ENCODE measurements around the gene PLXND1.

PLXND1 gene

DNA sequence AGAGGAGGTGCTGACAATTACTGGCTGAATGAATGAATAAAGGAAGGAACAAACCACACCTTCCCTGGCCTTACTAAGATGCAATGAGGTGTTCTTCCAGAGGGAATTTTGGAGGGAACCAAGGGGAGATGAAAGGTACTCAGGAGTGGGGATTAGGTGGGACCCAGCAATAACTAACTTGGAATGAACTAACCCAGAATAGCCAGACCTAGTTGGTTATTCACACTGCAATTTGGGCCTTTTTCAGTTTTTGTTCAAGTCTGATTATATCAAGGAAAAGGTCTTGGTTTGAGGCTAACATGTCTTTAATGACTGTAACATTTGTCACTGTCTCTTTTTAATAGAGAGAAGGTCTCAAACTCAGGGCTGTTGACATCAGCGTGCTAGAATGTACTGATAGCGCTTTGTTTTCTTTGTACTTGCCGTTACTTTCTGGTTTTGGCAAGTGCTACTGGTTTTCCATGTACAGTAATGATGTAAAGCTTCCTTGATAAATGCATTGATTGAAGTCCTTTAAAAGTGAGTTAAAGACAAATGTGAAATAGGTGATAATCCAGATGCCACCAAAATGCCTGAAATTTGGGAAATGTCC, 3.2 kb upstream of the PLXND1 start:
- no peak for DNase-seq (ENCODE audit: low read depth)
- TF ChIP-seq, protein P1, sequence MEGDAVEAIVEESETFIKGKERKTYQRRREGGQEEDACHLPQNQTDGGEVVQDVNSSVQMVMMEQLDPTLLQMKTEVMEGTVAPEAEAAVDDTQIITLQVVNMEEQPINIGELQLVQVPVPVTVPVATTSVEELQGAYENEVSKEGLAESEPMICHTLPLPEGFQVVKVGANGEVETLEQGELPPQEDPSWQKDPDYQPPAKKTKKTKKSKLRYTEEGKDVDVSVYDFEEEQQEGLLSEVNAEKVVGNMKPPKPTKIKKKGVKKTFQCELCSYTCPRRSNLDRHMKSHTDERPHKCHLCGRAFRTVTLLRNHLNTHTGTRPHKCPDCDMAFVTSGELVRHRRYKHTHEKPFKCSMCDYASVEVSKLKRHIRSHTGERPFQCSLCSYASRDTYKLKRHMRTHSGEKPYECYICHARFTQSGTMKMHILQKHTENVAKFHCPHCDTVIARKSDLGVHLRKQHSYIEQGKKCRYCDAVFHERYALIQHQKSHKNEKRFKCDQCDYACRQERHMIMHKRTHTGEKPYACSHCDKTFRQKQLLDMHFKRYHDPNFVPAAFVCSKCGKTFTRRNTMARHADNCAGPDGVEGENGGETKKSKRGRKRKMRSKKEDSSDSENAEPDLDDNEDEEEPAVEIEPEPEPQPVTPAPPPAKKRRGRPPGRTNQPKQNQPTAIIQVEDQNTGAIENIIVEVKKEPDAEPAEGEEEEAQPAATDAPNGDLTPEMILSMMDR (IDR thresholded peaks at IDR 0.05; ENCODE audit: control insufficient read depth, insufficient read depth, low read depth, low read length, missing control alignments), result no peak
- H3K4me3 ChIP-seq (ENCODE audit: control insufficient read depth, low read depth, low read length), result no peak overlapping the region

DNA sequence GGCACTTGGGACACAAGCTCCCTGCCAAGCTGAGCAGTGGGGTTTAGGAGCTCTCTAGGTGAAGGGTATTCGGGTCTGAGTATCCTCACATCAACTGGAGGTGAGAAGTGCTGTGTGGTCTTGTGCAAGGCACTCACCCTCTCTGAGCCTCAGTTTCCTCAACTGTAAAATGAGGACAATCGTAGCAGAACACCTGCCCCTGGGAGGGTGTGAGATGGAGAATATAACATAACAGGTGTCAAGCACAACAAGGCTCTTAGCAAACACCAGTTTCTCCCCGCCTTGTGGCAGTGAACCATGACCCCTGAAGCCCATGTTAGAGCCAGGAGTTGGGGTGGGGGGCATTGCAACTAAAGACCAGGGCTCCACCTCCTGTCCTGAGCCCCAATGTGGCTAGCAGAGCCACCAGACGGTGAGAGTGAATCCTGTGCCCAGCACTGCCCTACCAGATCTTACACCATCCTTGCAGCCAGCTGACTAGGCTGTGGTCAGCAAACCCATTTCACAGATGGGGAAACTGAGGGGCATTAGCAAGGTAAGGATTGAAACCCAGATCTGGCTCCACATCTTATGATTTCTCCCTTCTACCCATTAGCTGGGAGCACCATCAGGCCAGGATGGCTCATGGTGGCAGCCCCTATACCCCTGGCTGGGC, 2.6 kb upstream of the PLXND1 start:
- DNase-seq (ENCODE audit: low read depth), result no peak
- H3K4me3 ChIP-seq (ENCODE audit: control insufficient read depth, low read depth, low read length), result no peak overlapping the region
- TF ChIP-seq, protein P1 (IDR thresholded peaks at IDR 0.05; ENCODE audit: control insufficient read depth, insufficient read depth, low read depth, low read length, missing control alignments), result no peak

DNA sequence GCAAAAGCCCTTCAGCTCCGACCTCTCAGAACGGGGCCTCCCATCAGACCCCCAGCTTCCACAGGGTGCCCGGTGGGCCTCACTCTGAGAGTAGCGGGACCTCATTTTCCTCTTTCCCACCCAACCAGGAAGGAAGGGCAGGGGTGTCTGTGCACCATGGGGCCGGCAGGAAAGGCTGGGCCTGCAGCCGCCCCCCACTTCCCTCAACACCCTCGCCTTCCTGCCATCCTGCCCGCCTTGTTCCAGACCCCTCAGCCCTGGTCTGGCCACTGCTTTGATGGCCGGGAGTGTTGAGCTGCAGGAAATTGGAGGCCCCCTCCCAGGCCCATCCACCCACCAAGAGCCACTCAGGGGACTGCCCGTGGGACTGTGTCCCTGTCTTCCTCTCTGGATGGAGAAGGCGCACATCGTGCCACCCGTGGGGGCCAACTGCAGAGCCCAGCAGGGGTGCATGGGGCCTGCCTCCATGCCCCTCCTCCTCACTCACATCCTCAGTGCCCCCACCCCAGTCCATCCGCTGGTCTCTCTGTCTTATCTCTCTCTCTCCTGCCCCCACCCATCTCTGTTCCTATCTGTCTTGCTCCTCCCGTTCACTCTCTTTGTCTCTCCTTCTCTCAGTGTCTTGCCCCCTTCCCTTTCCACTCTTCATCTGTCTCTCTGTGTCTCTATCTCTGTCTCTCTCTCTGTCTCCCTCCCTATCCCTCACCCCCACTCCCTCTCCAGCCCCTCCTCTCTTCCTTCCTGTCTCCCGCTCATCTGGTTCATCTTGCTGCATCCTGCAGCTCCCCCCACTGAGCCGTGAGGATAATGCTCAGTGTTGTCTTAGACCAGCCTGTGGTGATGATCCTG, 1.8 kb upstream of the PLXND1 start:
- DNase-seq (ENCODE audit: low read depth), result no peak
- no peak overlapping the region for H3K4me3 ChIP-seq (ENCODE audit: control insufficient read depth, low read depth, low read length)
- TF ChIP-seq, protein P1 (IDR thresholded peaks at IDR 0.05; ENCODE audit: control insufficient read depth, insufficient read depth, low read depth, low read length, missing control alignments), result peak; percentile 49

DNA sequence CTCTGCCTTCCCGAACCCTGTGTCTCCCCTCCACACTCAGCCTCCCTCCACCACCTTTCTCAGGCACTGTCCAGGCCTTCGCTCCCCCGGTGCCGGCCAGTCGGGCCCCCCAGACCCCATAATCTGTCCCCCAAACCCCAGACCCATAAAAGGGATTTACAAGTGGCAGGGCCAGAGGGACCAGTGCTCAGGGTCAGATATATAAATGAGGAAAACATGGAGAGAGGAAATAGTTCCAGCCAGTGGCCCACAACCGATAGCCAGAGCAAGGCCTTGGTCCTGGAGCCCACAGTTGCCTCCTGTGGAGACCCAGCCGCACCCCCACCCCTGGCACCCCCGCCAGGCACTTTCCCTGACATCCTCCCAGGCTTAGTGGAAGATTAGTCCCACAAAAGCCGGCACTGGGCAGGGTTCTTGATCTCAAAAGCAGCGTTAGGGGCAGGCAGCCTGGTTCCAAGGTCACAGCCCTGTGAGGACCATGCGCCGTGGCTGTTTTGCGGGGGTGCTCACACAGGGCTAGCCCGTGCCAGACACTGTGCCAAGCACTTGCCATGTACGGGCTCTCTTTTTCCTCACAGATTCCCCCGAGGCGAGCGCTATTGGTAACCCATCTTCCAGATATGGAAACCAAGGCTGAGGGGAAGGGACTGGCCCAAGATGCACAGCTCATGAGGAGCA, 1.1 kb upstream of the PLXND1 start:
- TF ChIP-seq, protein P1 (IDR thresholded peaks at IDR 0.05; ENCODE audit: control insufficient read depth, insufficient read depth, low read depth, low read length, missing control alignments), result no peak
- no peak for DNase-seq (ENCODE audit: low read depth)
- peak overlapping the region; percentile 44 for H3K4me3 ChIP-seq (ENCODE audit: control insufficient read depth, low read depth, low read length)

DNA sequence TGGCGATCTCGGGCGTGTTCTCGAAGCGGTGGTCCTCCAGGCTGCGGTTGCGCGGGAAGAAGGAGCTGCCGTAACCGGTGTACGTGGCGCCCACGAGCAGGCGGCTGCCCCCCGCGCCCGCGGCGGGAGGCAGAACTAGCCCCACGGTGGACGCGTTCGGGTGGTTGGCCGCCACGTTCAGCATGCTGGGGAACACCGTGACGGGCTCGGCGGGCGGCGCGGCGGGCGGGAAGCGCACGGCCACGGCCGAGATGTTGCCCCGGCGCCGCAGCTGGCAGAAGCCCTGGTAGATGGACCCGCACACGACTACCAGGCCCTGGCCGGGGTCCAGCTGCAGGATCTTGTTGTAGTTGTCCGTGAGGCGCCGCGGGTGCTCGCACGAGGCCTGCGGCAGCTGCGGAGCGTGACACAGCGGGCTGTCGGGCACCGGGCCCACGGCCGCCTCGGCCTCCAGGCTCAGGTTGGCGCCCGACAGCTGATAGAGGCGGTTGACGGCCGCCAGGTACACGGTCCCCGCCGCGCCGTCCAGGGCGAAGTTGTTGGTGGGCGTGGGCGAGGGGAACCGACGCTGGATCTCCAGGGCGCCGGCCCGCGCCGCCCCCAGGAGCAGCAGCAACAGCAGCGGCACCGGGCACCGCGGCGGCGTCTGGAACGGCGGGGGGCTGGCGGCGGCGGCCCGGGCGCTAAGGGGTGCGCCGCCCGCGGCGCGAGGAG, 397 bp downstream of the PLXND1 start:
- TF ChIP-seq, protein P1 (IDR thresholded peaks at IDR 0.05; ENCODE audit: control insufficient read depth, insufficient read depth, low read depth, low read length, missing control alignments), result no peak
- peak overlapping the region; percentile 68 for H3K4me3 ChIP-seq (ENCODE audit: control insufficient read depth, low read depth, low read length)
- no peak for DNase-seq (ENCODE audit: low read depth)
